ENCODE measurements around the gene APLP2. TPM values are rescaled to one million over a fixed set of nuclear protein-coding genes. Genes with fewer than 3 reads are reported as not detected.

Gene APLP2
- total RNA-seq, 1 experiment from 2014 or later, result 2,076 TPM

DNA sequence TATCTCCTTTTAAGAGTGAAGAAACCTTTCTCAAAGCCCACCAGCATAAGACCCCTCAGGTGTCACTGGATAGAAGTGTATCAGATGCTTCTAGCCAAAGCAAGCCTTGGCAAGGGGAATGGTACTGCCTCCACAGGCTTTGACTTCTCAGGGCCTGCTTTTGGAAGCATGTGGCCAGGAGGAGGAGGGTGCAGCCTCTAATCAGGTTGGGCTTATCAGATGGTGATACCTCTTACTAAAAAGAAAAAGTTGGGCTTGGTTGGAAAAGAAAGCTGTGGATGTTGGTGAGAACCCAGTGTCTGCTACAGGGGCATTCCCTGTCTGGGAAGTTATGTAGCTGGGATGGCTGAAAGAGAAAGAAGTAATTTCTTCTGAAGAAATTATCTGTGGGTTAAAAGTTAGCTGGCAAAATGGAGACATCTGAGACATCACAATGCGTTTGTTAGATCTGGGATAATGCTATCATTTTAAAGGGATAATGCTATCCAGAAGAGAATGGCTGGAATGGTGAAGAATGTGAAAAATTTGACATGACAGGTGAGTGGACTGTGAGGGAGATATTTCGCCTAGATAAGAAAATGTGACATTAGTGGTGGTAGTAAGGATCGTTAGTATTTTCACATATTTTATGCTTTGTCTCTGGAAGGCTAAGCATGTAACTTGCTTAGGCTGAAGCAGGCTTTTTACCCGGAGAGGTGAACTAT is 7.2 kb downstream of the APLP2 start:
- CTCF ChIA-PET, result interaction anchor here (0.7 to 1.8 kb wide), 5 partner anchors 55 to 263 kb away, joined by 3 to 18 read pairs (median 5); no protein-coding TSS in a partner anchor
- Mint-ChIP-seq H3K4me1 (ENCODE audit: low read depth, unreplicated experiment) (peaks cover 41% of the 10 kb centered on the region), H3K4me3 (ENCODE audit: unreplicated experiment) (peak overlapping the region; percentile 48), H3K27me3 (ENCODE audit: insufficient read depth, unreplicated experiment) (no peaks in the 10 kb centered on the region), H3K9me3 (ENCODE audit: unreplicated experiment) (no peaks in the 10 kb centered on the region), H3K27ac (ENCODE audit: unreplicated experiment) (peak overlapping the region; percentile 84), H3K36me3 (ENCODE audit: insufficient read depth, unreplicated experiment) (peaks cover 74% of the 10 kb centered on the region)
- H3K4me1 ChIP-seq, result peaks cover 80% of the 10 kb centered on the region
- no peaks in the 10 kb centered on the region for H3K36me3 ChIP-seq (ENCODE audit: control insufficient read depth, insufficient read depth, low read length)
- H3K4me3 ChIP-seq (ENCODE audit: low read depth, low read length), result no peak overlapping the region
- DNase-seq, result peak; percentile 67 to 75
- H3K27me3 ChIP-seq (replicated peaks; ENCODE audit: control insufficient read depth, insufficient read depth, low read length), result no peaks in the 10 kb centered on the region
- POLR2A ChIA-PET, result interaction anchor here (0.7 to 1.3 kb wide), 6 partner anchors 74 to 241 kb away, joined by 3 to 17 read pairs (median 3); partner anchors contain the start of genes NFRKB and PRDM10
- H3K9me3 ChIP-seq, result no peaks in the 10 kb centered on the region
- TF ChIP-seq, protein P1, sequence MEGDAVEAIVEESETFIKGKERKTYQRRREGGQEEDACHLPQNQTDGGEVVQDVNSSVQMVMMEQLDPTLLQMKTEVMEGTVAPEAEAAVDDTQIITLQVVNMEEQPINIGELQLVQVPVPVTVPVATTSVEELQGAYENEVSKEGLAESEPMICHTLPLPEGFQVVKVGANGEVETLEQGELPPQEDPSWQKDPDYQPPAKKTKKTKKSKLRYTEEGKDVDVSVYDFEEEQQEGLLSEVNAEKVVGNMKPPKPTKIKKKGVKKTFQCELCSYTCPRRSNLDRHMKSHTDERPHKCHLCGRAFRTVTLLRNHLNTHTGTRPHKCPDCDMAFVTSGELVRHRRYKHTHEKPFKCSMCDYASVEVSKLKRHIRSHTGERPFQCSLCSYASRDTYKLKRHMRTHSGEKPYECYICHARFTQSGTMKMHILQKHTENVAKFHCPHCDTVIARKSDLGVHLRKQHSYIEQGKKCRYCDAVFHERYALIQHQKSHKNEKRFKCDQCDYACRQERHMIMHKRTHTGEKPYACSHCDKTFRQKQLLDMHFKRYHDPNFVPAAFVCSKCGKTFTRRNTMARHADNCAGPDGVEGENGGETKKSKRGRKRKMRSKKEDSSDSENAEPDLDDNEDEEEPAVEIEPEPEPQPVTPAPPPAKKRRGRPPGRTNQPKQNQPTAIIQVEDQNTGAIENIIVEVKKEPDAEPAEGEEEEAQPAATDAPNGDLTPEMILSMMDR (IDR thresholded peaks at IDR 0.05; ENCODE audit: insufficient read depth in 1 of 2, low read depth in 1 of 2, low read length in 1 of 2, severe bottlenecking in 1 of 2, unreplicated experiment in 1 of 2), result no peak
- intact Hi-C loops (cut with micrococcal nuclease; ENCODE audit: unreplicated experiment), result loop anchor here (1.0 to 2.0 kb wide), 4 partner anchors 8 to 74 kb away; partner anchors contain the start of genes APLP2 and PRDM10
- BruUV-seq (replicated peaks), result TSS peak; percentile 88

DNA sequence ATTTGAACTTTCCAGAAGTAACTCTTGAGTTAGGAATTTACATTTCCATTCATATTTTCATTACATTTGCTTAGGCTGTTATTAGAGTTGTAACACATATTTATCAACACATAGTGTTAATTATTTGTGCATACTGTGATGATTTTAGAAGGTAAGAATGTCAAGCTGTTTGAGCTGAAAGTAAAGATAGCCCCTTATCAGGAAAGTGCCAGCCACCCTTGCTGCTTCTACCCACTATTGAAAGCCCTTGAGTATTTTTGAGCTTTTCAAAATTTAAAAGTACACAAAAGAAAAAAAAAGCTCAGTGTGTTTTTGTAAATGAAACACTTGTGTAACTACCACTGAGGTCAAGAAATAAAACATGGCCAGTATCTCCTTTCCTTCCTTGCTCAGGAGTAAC is 8.0 kb downstream of the APLP2 start:
- CTCF ChIA-PET, result interaction anchor here (0.7 to 1.8 kb wide), 4 partner anchors 55 to 699 kb away, joined by 4 to 18 read pairs (median 5); no protein-coding TSS in a partner anchor
- peaks cover 36% of the 10 kb centered on the region for H3K4me1 Mint-ChIP-seq (ENCODE audit: low read depth, unreplicated experiment)
- POLR2A ChIA-PET, result interaction anchor here (0.6 to 1.3 kb wide), 7 partner anchors 25 to 264 kb away, joined by 3 to 17 read pairs (median 3); partner anchors contain the start of genes NFRKB and PRDM10
- no peaks in the 10 kb centered on the region for H3K27me3 Mint-ChIP-seq (ENCODE audit: insufficient read depth, unreplicated experiment)
- Histone ChIP-seq H3K4me3 (ENCODE audit: low read depth, low read length) (no peak overlapping the region), H3K36me3 (ENCODE audit: control insufficient read depth, insufficient read depth, low read length) (no peaks in the 10 kb centered on the region), H3K9me3 (no peaks in the 10 kb centered on the region), H3K4me1 (peaks cover 78% of the 10 kb centered on the region), H3K27me3 (replicated peaks; ENCODE audit: control insufficient read depth, insufficient read depth, low read length) (no peaks in the 10 kb centered on the region)
- H3K4me3 Mint-ChIP-seq (ENCODE audit: unreplicated experiment), result peak overlapping the region; percentile 58
- TF ChIP-seq, protein P1 (IDR thresholded peaks at IDR 0.05; ENCODE audit: insufficient read depth in 1 of 2, low read depth in 1 of 2, low read length in 1 of 2, severe bottlenecking in 1 of 2, unreplicated experiment in 1 of 2), result no peak
- DNase-seq, result no peak
- no peaks in the 10 kb centered on the region for H3K9me3 Mint-ChIP-seq (ENCODE audit: unreplicated experiment)
- peaks cover 75% of the 10 kb centered on the region for H3K36me3 Mint-ChIP-seq (ENCODE audit: insufficient read depth, unreplicated experiment)
- H3K27ac Mint-ChIP-seq (ENCODE audit: unreplicated experiment), result peak overlapping the region; percentile 53
- intact Hi-C loops (cut with micrococcal nuclease; ENCODE audit: unreplicated experiment), result loop anchor here (1.0 to 2.0 kb wide), 4 partner anchors 8 to 75 kb away; partner anchors contain the start of genes APLP2 and PRDM10
- BruUV-seq (replicated peaks), result no TSS peak

DNA sequence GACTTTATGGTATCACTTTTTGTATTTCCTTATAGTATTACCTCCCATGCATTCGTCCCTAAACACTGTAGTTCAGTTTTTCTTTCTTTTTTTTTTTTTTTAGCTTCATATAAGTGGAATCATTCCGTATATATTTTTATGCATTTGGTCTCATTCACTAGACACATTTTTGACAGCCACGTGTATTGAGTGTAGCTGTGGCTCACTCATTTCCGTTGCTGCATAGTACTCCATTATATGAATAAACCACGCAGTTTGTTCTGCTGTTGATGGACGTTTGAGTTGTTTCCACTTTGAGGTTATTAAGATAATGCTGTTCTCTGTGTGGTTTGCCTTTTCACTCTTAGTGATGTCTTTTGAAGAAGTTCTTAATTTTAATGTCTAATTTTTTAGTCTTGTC is 8.4 kb downstream of the APLP2 start:
- no TSS peak for BruUV-seq (replicated peaks)
- Mint-ChIP-seq H3K27ac (ENCODE audit: unreplicated experiment) (peak overlapping the region; percentile 53), H3K4me3 (ENCODE audit: unreplicated experiment) (peak overlapping the region; percentile 58), H3K4me1 (ENCODE audit: low read depth, unreplicated experiment) (peaks cover 36% of the 10 kb centered on the region), H3K9me3 (ENCODE audit: unreplicated experiment) (no peaks in the 10 kb centered on the region), H3K27me3 (ENCODE audit: insufficient read depth, unreplicated experiment) (no peaks in the 10 kb centered on the region), H3K36me3 (ENCODE audit: insufficient read depth, unreplicated experiment) (peaks cover 79% of the 10 kb centered on the region)
- Histone ChIP-seq H3K36me3 (ENCODE audit: control insufficient read depth, insufficient read depth, low read length) (no peaks in the 10 kb centered on the region), H3K4me1 (peaks cover 76% of the 10 kb centered on the region), H3K9me3 (no peaks in the 10 kb centered on the region), H3K4me3 (ENCODE audit: low read depth, low read length) (no peak overlapping the region), H3K27me3 (replicated peaks; ENCODE audit: control insufficient read depth, insufficient read depth, low read length) (no peaks in the 10 kb centered on the region)
- ChIA-PET CTCF (interaction anchor here (0.7 to 1.8 kb wide), 3 partner anchors 54 to 699 kb away, joined by 4 to 18 read pairs (median 5); no protein-coding TSS in a partner anchor), POLR2A (interaction anchor here (0.5 to 1.3 kb wide), 6 partner anchors 24 to 264 kb away, joined by 3 to 10 read pairs (median 3); no protein-coding TSS in a partner anchor)
- TF ChIP-seq, protein P1 (IDR thresholded peaks at IDR 0.05; ENCODE audit: insufficient read depth in 1 of 2, low read depth in 1 of 2, low read length in 1 of 2, severe bottlenecking in 1 of 2, unreplicated experiment in 1 of 2), result no peak
- no peak for DNase-seq
- intact Hi-C loops (cut with micrococcal nuclease; ENCODE audit: unreplicated experiment), result no loop called here
